Measurements from ENCODE around the gene TGFB3. TPM values are rescaled to one million over a fixed set of nuclear protein-coding genes. Genes with fewer than 3 reads are reported as not detected.
"Not testable (repeated sequence)": the region's sequence is repeated elsewhere in the genome, so short reads cannot be mapped to it uniquely, and the experiment has no call there.

Gene TGFB3
- total RNA-seq, 1 donor from 2014 or later: 4.2 TPM

- DNase-seq (ENCODE audit: low read depth): peak; percentile 56
These were observed 21.6 kb downstream of the TGFB3 start for GRCh38 chr14:75960231-75960630.

- no peak for DNase-seq (ENCODE audit: low read depth)
These were observed 22.8 kb downstream of the TGFB3 start for GRCh38 chr14:75959031-75959430.

GRCh38 chr14:75952489-75952888, 29.3 kb downstream of the TGFB3 start:
- DNase-seq (ENCODE audit: low read depth): no peak

GRCh38 chr14:75946785-75947184, 35.0 kb downstream of the TGFB3 start:
- DNase-seq (ENCODE audit: low read depth): no peak

GRCh38 chr14:75944607-75945241, 37.1 kb downstream of the TGFB3 start:
- no peak for DNase-seq (ENCODE audit: low read depth)

- DNase-seq (ENCODE audit: low read depth): no peak
These were observed 40.8 kb downstream of the TGFB3 start for GRCh38 chr14:75941030-75941429.

- DNase-seq (ENCODE audit: low read depth): no peak
These were observed 42.6 kb downstream of the TGFB3 start for GRCh38 chr14:75939200-75939599.

GRCh38 chr14:75934998-75935628, 46.7 kb downstream of the TGFB3 start:
- DNase-seq (ENCODE audit: low read depth): no peak

GRCh38 chr14:75933712-75934296, 48.0 kb downstream of the TGFB3 start:
- no peak for DNase-seq (ENCODE audit: low read depth)

- DNase-seq (ENCODE audit: low read depth): no peak
These were observed 53.1 kb downstream of the TGFB3 start for GRCh38 chr14:75928690-75929181.

- no peak for DNase-seq (ENCODE audit: low read depth)
These were observed 54.2 kb downstream of the TGFB3 start for GRCh38 chr14:75927564-75928087.

- DNase-seq (ENCODE audit: low read depth): no peak
These were observed 55.2 kb downstream of the TGFB3 start for GRCh38 chr14:75926431-75927115.

- DNase-seq (ENCODE audit: low read depth): not testable (repeated sequence)
These were observed 56.5 kb downstream of the TGFB3 start for GRCh38 chr14:75925141-75925840.

GRCh38 chr14:75920421-75920820, 61.4 kb downstream of the TGFB3 start:
- DNase-seq (ENCODE audit: low read depth): not testable (repeated sequence)

- no peak for DNase-seq (ENCODE audit: low read depth)
These were observed 63.9 kb downstream of the TGFB3 start for GRCh38 chr14:75917946-75918335.

GRCh38 chr14:75917322-75917945, 64.4 kb downstream of the TGFB3 start:
- DNase-seq (ENCODE audit: low read depth): no peak

- DNase-seq (ENCODE audit: low read depth): no peak
These were observed 66.8 kb downstream of the TGFB3 start for GRCh38 chr14:75915045-75915444.

- no peak for DNase-seq (ENCODE audit: low read depth)
These were observed 68.6 kb downstream of the TGFB3 start for GRCh38 chr14:75913183-75913582.

- no peak for DNase-seq (ENCODE audit: low read depth)
These were observed 69.9 kb downstream of the TGFB3 start for GRCh38 chr14:75911883-75912282.

- DNase-seq (ENCODE audit: low read depth): no peak
These were observed 71.7 kb downstream of the TGFB3 start for GRCh38 chr14:75910048-75910447.

- DNase-seq (ENCODE audit: low read depth): no peak
These were observed 72.2 kb downstream of the TGFB3 start for GRCh38 chr14:75909630-75910029.
